SK-N-SH treated with all-trans-retinoic acid at 6 μM for 48 hours (cell line): ENCODE results near the gene GPRIN2.

Experiments
- ATAC-seq: fragments of 200-7000 bp; cut with Tn5 transposase; 3 replicates; pipeline ENCODE4 v1.9.1; 2020; ENCODE audit warnings: mild to moderate bottlenecking, moderate library complexity
- ARNTL ChIP-seq: fragments of 450-650 bp; formaldehyde crosslinking; IDR thresholded peaks from 2 replicates; pipeline ENCODE4 v1.5.0; 2020; ENCODE audit warnings: low read depth, mild to moderate bottlenecking, moderate library complexity, borderline replicate concordance
- BACH2 ChIP-seq: fragments of 250-450 bp; sonication (Bioruptor Pico); IDR thresholded peaks from 2 replicates; pipeline ENCODE4 v1.9.0; 2021; ENCODE audit warnings: mild to moderate bottlenecking, borderline replicate concordance
- CSDC2 ChIP-seq: fragments of 250-450 bp; sonication (Bioruptor Pico); IDR thresholded peaks from 2 replicates; pipeline ENCODE4 v1.5.0; 2020; ENCODE audit warnings: mild to moderate bottlenecking, moderate library complexity
- CSRNP3 ChIP-seq: fragments of 250-450 bp; sonication (Bioruptor Pico); IDR thresholded peaks from 2 replicates; pipeline ENCODE4 v1.5.1; 2021; ENCODE audit warnings: mild to moderate bottlenecking, moderate library complexity
- GLIS3 ChIP-seq: fragments of 250-450 bp; sonication (Bioruptor Pico); IDR thresholded peaks from 2 replicates; pipeline ENCODE4 v1.5.0; 2020; ENCODE audit warnings: mild to moderate bottlenecking, moderate library complexity
- ISL1 ChIP-seq: fragments of 250-450 bp; sonication (Bioruptor Pico); IDR thresholded peaks from 2 replicates; pipeline ENCODE4 v2.1.2; 2022; ENCODE audit warnings: mild to moderate bottlenecking, moderate library complexity
- OSR1 ChIP-seq: fragments of 250-450 bp; sonication (Bioruptor Pico); IDR thresholded peaks from 2 replicates; pipeline ENCODE4 v1.8.0; 2022; ENCODE audit warnings: moderate library complexity, mild to moderate bottlenecking, inconsistent platforms
- PATZ1 ChIP-seq: fragments of 250-450 bp; sonication (Bioruptor Pico); IDR thresholded peaks from 2 replicates; pipeline ENCODE4 v1.8.0; 2020; ENCODE audit warnings: mild to moderate bottlenecking, moderate library complexity, borderline replicate concordance
- PPARA ChIP-seq: fragments of 250-450 bp; sonication (Bioruptor Pico); IDR thresholded peaks from 2 replicates; pipeline ENCODE4 v1.5.0; 2020; ENCODE audit warnings: mild to moderate bottlenecking, borderline replicate concordance
- RARB ChIP-seq: fragments of 250-450 bp; sonication (Bioruptor Pico); IDR thresholded peaks from 2 replicates; pipeline ENCODE4 v1.8.0; 2021; ENCODE audit warnings: mild to moderate bottlenecking, moderate library complexity
- SNAI2 ChIP-seq: fragments of 250-450 bp; sonication (Bioruptor Pico); IDR thresholded peaks from 2 replicates; pipeline ENCODE4 v1.5.0; 2020; ENCODE audit warnings: mild to moderate bottlenecking, moderate library complexity
- TCF4 ChIP-seq: fragments of 250-450 bp; sonication (Bioruptor Pico); IDR thresholded peaks from 2 replicates; pipeline ENCODE4 v1.8.0; 2021; ENCODE audit warnings: mild to moderate bottlenecking, moderate library complexity, borderline replicate concordance
- TOX ChIP-seq: fragments of 250-450 bp; sonication (Bioruptor Pico); IDR thresholded peaks from 2 replicates; pipeline ENCODE4 v1.8.0; 2021; ENCODE audit warnings: mild to moderate bottlenecking, moderate library complexity, borderline replicate concordance
- TSHZ2 ChIP-seq: fragments of 250-450 bp; sonication (Bioruptor Pico); IDR thresholded peaks from 2 replicates; pipeline ENCODE4 v1.5.0; 2020; ENCODE audit warnings: mild to moderate bottlenecking, moderate library complexity
- ZC3H10 ChIP-seq: fragments of 250-450 bp; sonication (Bioruptor Pico); IDR thresholded peaks from 2 replicates; pipeline ENCODE4 v1.5.1; 2021; ENCODE audit warnings: mild to moderate bottlenecking, moderate library complexity
- ZFP3 ChIP-seq: fragments of 250-450 bp; sonication (Bioruptor Pico); IDR thresholded peaks from 2 replicates; pipeline ENCODE4 v1.5.0; 2020; ENCODE audit warnings: mild to moderate bottlenecking, moderate library complexity
- ZFP30 ChIP-seq: fragments of 450-650 bp; formaldehyde crosslinking; IDR thresholded peaks from 2 replicates; pipeline ENCODE4 v1.5.0; 2022; ENCODE audit warnings: mild to moderate bottlenecking, moderate library complexity
- ZNF565 ChIP-seq: fragments of 450-650 bp; formaldehyde crosslinking; conservative IDR thresholded peaks from 2 replicates; pipeline ENCODE4 v1.5.0; 2020; ENCODE audit warnings: low read depth, mild to moderate bottlenecking, moderate library complexity
- ZNF70 ChIP-seq: fragments of 450-650 bp; formaldehyde crosslinking; IDR thresholded peaks from 2 replicates; pipeline ENCODE4 v1.5.0; 2020; ENCODE audit warnings: mild to moderate bottlenecking, moderate library complexity
- ZNF8 ChIP-seq: fragments of 450-650 bp; formaldehyde crosslinking; IDR thresholded peaks from 2 replicates; pipeline ENCODE4 v1.5.0; 2020; ENCODE audit warnings: mild to moderate bottlenecking, moderate library complexity
- TF ChIP-seq, protein P1 (sequence below): fragments of 250-450 bp; sonication (Bioruptor Pico); IDR thresholded peaks from 2 replicates; pipeline ENCODE4 v1.8.0; 2021; ENCODE audit warnings: low read depth, mild to moderate bottlenecking, moderate library complexity, borderline replicate concordance

The GPRIN2 gene

DNA sequence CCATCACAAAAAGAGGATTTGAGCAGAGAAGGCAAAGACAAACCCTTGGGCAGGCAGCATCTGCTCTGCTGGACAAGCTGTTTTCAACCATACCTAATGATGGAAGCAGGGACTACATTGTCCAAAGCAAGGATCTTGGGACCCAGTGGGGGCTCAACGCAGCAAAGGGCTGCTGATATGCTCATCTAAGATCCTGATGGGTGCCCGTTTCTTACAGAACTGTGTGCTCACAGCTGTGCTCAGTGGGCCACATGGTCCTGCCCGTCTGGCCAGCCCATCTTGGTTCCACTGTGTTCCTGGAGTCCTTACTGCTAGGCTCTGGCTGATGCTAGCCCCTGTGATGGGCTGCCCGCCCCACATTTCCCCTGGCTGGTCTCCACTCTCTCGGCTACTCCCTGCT lies 36.1 kb downstream of the GPRIN2 start (continued):
- TF ChIP-seq TSHZ2 (CRISPR knock-in tag) (no peak), ARNTL (CRISPR knock-in tag) (no peak), ZFP3 (CRISPR knock-in tag) (no peak), ZNF8 (CRISPR knock-in tag) (no peak), ZNF565 (CRISPR knock-in tag) (no peak), CSDC2 (CRISPR knock-in tag) (no peak), PPARA (no peak), GLIS3 (CRISPR knock-in tag) (no peak)
- TF ChIP-seq, protein P1, sequence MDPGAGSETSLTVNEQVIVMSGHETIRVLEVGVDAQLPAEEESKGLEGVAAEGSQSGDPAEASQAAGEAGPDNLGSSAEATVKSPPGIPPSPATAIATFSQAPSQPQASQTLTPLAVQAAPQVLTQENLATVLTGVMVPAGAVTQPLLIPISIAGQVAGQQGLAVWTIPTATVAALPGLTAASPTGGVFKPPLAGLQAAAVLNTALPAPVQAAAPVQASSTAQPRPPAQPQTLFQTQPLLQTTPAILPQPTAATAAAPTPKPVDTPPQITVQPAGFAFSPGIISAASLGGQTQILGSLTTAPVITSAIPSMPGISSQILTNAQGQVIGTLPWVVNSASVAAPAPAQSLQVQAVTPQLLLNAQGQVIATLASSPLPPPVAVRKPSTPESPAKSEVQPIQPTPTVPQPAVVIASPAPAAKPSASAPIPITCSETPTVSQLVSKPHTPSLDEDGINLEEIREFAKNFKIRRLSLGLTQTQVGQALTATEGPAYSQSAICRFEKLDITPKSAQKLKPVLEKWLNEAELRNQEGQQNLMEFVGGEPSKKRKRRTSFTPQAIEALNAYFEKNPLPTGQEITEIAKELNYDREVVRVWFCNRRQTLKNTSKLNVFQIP (CRISPR knock-in tag): no peak

DNA sequence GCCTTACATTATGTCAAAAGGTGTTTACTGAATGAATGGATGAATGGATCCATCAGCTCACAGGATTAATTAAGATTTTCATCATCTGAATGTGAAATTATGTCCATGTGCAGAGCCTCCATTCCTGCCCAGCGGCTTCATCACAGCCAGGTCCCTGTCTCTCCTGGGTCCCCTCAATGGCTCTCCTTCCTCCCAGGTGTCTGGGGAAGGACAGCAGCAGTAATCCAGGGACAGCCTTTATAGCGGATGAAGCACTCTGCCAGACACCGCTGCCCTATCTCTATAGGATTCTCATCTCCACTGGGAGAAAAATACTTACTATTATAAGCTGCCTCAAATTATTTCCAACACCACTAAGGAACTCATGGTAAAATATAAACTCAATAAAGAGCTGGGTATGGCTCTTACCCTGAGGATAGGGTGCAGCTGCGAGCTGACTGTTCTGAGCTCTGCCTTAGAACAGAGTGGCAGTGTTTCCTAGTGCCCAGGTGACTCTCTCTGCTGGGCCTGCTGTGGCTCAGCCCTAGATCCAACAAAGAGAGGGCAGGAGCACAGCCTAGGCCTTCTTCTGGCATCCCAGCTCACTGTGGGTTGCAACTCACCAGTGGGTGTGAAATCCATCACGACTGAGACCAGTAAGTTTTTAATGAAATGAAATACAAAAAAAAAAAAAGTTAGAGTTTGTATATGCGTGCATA lies 38.3 kb downstream of the GPRIN2 start:
- ATAC-seq: no peak
- TF ChIP-seq ZNF565 (CRISPR knock-in tag) (no peak), RARB (no peak), ZFP30 (CRISPR knock-in tag) (no peak), TOX (CRISPR knock-in tag) (no peak), PPARA (no peak), ISL1 (CRISPR knock-in tag) (no peak), SNAI2 (CRISPR knock-in tag) (no peak), ZFP3 (CRISPR knock-in tag) (no peak), BACH2 (CRISPR knock-in tag) (no peak), GLIS3 (CRISPR knock-in tag) (no peak), ZNF8 (CRISPR knock-in tag) (no peak), CSDC2 (CRISPR knock-in tag) (no peak), ZC3H10 (CRISPR knock-in tag) (no peak), OSR1 (CRISPR knock-in tag) (no peak), CSRNP3 (CRISPR knock-in tag) (no peak), PATZ1 (no peak), TCF4 (CRISPR knock-in tag) (no peak)
- TF ChIP-seq, all 23 proteins: peak for 0

GRCh38 chr10:46517541-46517940 lies 38.9 kb downstream of the GPRIN2 start:
- no peak for ATAC-seq
- TF ChIP-seq ZNF70 (CRISPR knock-in tag): no peak
- TF ChIP-seq, protein P1 (CRISPR knock-in tag): no peak
